CD4-positive, CD25-positive, alpha-beta regulatory T cell (primary cell): ENCODE data around the gene FAM161B. TPM values are rescaled to one million over a fixed set of nuclear protein-coding genes. Genes with fewer than 3 reads are reported as not detected.
A peak's percentile ranks its signal among the peaks of the same experiment; 100 is the strongest.

Experiments used
- ATAC-seq, 2 donors: fragments of 150-1000 bp; cut with Tn5 transposase; one replicate each; pipeline ENCODE4 v1.10.0; 2021; ENCODE audit warnings: low read depth in 2 of 2, moderate number of reproducible peaks in 2 of 2, moderate library complexity in 1 of 2
- DNase-seq, 3 donors: peaks; one replicate each; pipeline versions ENCODE4 v3.0.0 to v3.0.0-alpha.2; 2012 to 2022; ENCODE audit warnings: mixed read lengths in 1 of 3
- H3K27ac ChIP-seq: one replicate; pipeline ENCODE4 v1.7.0; 2013; ENCODE audit warnings: mild to moderate bottlenecking, low read length; ENCODE audit not compliant: insufficient read depth, poor library complexity, severe bottlenecking
- H3K27me3 ChIP-seq: one replicate; pipeline ENCODE4 v1.7.0; 2013; ENCODE audit warnings: low read length; ENCODE audit not compliant: control insufficient read depth, insufficient read depth
- H3K36me3 ChIP-seq: one replicate; pipeline ENCODE4 v1.7.0; 2013; ENCODE audit warnings: mild to moderate bottlenecking, low read length, moderate library complexity; ENCODE audit not compliant: control insufficient read depth, insufficient read depth
- H3K4me1 ChIP-seq: 2 replicates; pipeline ENCODE4 v1.7.0; 2013; ENCODE audit warnings: mild to moderate bottlenecking, low read length; ENCODE audit not compliant: insufficient read depth, control insufficient read depth, poor library complexity, severe bottlenecking
- H3K4me3 ChIP-seq: one replicate; pipeline ENCODE4 v1.7.0; 2013; ENCODE audit warnings: low read depth, mild to moderate bottlenecking, low read length, moderate library complexity
- H3K9me3 ChIP-seq, 2 experiments: 1 replicate in 1 of 2; 2 replicates in 1 of 2; pipeline ENCODE4 v1.7.0; 2013; ENCODE audit warnings: low read length in 2 of 2, mild to moderate bottlenecking in 1 of 2, moderate library complexity in 1 of 2; ENCODE audit not compliant: control insufficient read depth in 2 of 2
- H3K27ac Mint-ChIP-seq, 3 donors: one replicate each; pipeline ENCODE4 v1.8.0; 2020 to 2022; ENCODE audit warnings: mild to moderate bottlenecking in 3 of 3, mixed read lengths in 3 of 3, moderate library complexity in 2 of 3
- H3K27me3 Mint-ChIP-seq: one replicate; pipeline ENCODE4 v1.8.0; 2022; ENCODE audit warnings: mild to moderate bottlenecking, mixed read lengths
- H3K36me3 Mint-ChIP-seq: one replicate; pipeline ENCODE4 v1.8.0; 2020; ENCODE audit warnings: mixed read lengths
- H3K4me1 Mint-ChIP-seq, 4 donors: one replicate each; pipeline ENCODE4 v1.8.0; 2020 to 2022; ENCODE audit warnings: mixed read lengths in 4 of 4, mild to moderate bottlenecking in 1 of 4
- H3K4me3 Mint-ChIP-seq, 4 donors: one replicate each; pipeline ENCODE4 v1.8.0; 2020 to 2022; ENCODE audit warnings: mild to moderate bottlenecking in 4 of 4, mixed read lengths in 4 of 4, moderate library complexity in 3 of 4
- H3K9me3 Mint-ChIP-seq, 7 donors: one replicate each; pipeline ENCODE4 v1.8.0; 2020 to 2022; ENCODE audit warnings: mixed read lengths in 7 of 7, mild to moderate bottlenecking in 3 of 7, moderate library complexity in 2 of 7
- polyA plus RNA-seq, 4 donors: library from polyadenylated mRNA; unstranded; fragments of 300-500 nt; fragmentation: Illumina TruSeq; gene quantifications; one replicate each; pipeline ENCODE4 v1.2.3, GENCODE V29; 2021
- total RNA-seq: library from RNA; stranded (reverse); gene quantifications from one replicate; pipeline ENCODE4 v1.2.3, GENCODE V29; 2022

The FAM161B gene
- total and polyA plus RNA-seq, 5 donors from 2014 or later: 1.0 to 4.6 (median 1.8) TPM

GRCh38 chr14:73961192-73961591, 11.3 kb upstream of the FAM161B start:
- peaks cover 66% of the 10 kb centered on the region for H3K36me3 ChIP-seq

GRCh38 chr14:73958591-73958990, 8.7 kb upstream of the FAM161B start:
- Mint-ChIP-seq H3K4me1 (peaks cover 0 to 3% (median 1%) of the 10 kb centered on the region in 4 donors), H3K9me3 (no peaks in the 10 kb centered on the region), H3K27me3 (no peaks in the 10 kb centered on the region), H3K36me3 (peaks cover 31% of the 10 kb centered on the region), H3K4me3 (no peak overlapping the region), H3K27ac (no peak overlapping the region)
- no peaks in the 10 kb centered on the region for H3K27me3 ChIP-seq
- DNase-seq: no peak
- H3K27ac ChIP-seq: no peak overlapping the region
- H3K4me3 ChIP-seq: no peak overlapping the region
- ATAC-seq: no peak
- peaks cover 79% of the 10 kb centered on the region for H3K36me3 ChIP-seq
- no peaks in the 10 kb centered on the region for H3K4me1 ChIP-seq
- no peaks in the 10 kb centered on the region for H3K9me3 ChIP-seq

More at GRCh38 chr14:73961192-73961591, 11.3 kb upstream of the FAM161B start:
- H3K4me1 ChIP-seq: no peaks in the 10 kb centered on the region
- DNase-seq (no peak), ATAC-seq (no peak)
- Mint-ChIP-seq H3K4me1 (no peaks in the 10 kb centered on the region), H3K4me3 (no peak overlapping the region), H3K36me3 (peaks cover 32% of the 10 kb centered on the region), H3K27me3 (no peaks in the 10 kb centered on the region), H3K9me3 (no peaks in the 10 kb centered on the region), H3K27ac (no peak overlapping the region)
- no peaks in the 10 kb centered on the region for H3K9me3 ChIP-seq
- no peak overlapping the region for H3K4me3 ChIP-seq
- no peak overlapping the region for H3K27ac ChIP-seq
- H3K27me3 ChIP-seq: no peaks in the 10 kb centered on the region

GRCh38 chr14:73955674-73956073, 5.8 kb upstream of the FAM161B start:
- Mint-ChIP-seq H3K36me3 (peaks cover 21% of the 10 kb centered on the region), H3K4me1 (peaks cover 8 to 18% (median 12%) of the 10 kb centered on the region in 4 donors), H3K27me3 (no peaks in the 10 kb centered on the region), H3K9me3 (no peaks in the 10 kb centered on the region), H3K27ac (no peak overlapping the region), H3K4me3 (no peak overlapping the region)
- no peak overlapping the region for H3K27ac ChIP-seq
- H3K4me3 ChIP-seq: no peak overlapping the region
- no peaks in the 10 kb centered on the region for H3K27me3 ChIP-seq
- H3K4me1 ChIP-seq: peaks cover 4% of the 10 kb centered on the region
- H3K9me3 ChIP-seq: no peaks in the 10 kb centered on the region
- peaks cover 56% of the 10 kb centered on the region for H3K36me3 ChIP-seq
- DNase-seq (no peak), ATAC-seq (no peak)

- Histone ChIP-seq H3K4me3 (no peak overlapping the region), H3K27me3 (no peaks in the 10 kb centered on the region), H3K4me1 (peaks cover 17% of the 10 kb centered on the region), H3K9me3 (no peaks in the 10 kb centered on the region), H3K27ac (no peak overlapping the region), H3K36me3 (peaks cover 36% of the 10 kb centered on the region)
- Mint-ChIP-seq H3K27me3 (no peaks in the 10 kb centered on the region), H3K4me1 (peaks cover 8 to 29% (median 19%) of the 10 kb centered on the region in 4 donors), H3K4me3 (no peak overlapping the region), H3K27ac (no peak overlapping the region), H3K9me3 (no peaks in the 10 kb centered on the region), H3K36me3 (peaks cover 17% of the 10 kb centered on the region)
- DNase-seq: no peak
- ATAC-seq: no peak
These were observed 3.8 kb upstream of the FAM161B start for GRCh38 chr14:73953731-73954130.

GRCh38 chr14:73945159-73945670, 4.7 kb downstream of the FAM161B start:
- Histone ChIP-seq H3K4me3 (no peak overlapping the region), H3K36me3 (peaks cover 16% of the 10 kb centered on the region), H3K27me3 (no peaks in the 10 kb centered on the region), H3K27ac (no peak overlapping the region), H3K9me3 (no peaks in the 10 kb centered on the region), H3K4me1 (peaks cover 8% of the 10 kb centered on the region)
- peaks cover 0 to 1% (median 0%) of the 10 kb centered on the region in 7 donors for H3K9me3 Mint-ChIP-seq
- H3K36me3 Mint-ChIP-seq: peaks cover 17% of the 10 kb centered on the region
- H3K27ac Mint-ChIP-seq: no peak overlapping the region
- no peak for ATAC-seq
- no peaks in the 10 kb centered on the region for H3K27me3 Mint-ChIP-seq
- no peak for DNase-seq
- H3K4me1 Mint-ChIP-seq: peaks cover 0 to 18% (median 9%) of the 10 kb centered on the region in 4 donors
- no peak overlapping the region for H3K4me3 Mint-ChIP-seq

- Histone ChIP-seq H3K27ac (no peak overlapping the region), H3K36me3 (peaks cover 16% of the 10 kb centered on the region), H3K4me1 (peaks cover 5% of the 10 kb centered on the region), H3K27me3 (no peaks in the 10 kb centered on the region), H3K9me3 (no peaks in the 10 kb centered on the region), H3K4me3 (no peak overlapping the region)
- H3K27ac Mint-ChIP-seq: no peak overlapping the region
- H3K36me3 Mint-ChIP-seq: peaks cover 21% of the 10 kb centered on the region
- DNase-seq (no peak), ATAC-seq (no peak)
- H3K4me1 Mint-ChIP-seq: peaks cover 0 to 12% (median 6%) of the 10 kb centered on the region in 4 donors
- no peak overlapping the region for H3K4me3 Mint-ChIP-seq
- no peaks in the 10 kb centered on the region for H3K27me3 Mint-ChIP-seq
- peaks cover 0 to 1% (median 0%) of the 10 kb centered on the region in 7 donors for H3K9me3 Mint-ChIP-seq
These were observed 5.3 kb downstream of the FAM161B start for GRCh38 chr14:73944432-73945158.

- Mint-ChIP-seq H3K36me3 (peaks cover 21% of the 10 kb centered on the region), H3K27ac (peak overlapping the region in 2 of 3 donors; percentile 11 to 48), H3K4me1 (peaks cover 0 to 6% (median 4%) of the 10 kb centered on the region in 4 donors), H3K27me3 (no peaks in the 10 kb centered on the region), H3K9me3 (peaks cover 0 to 1% (median 0%) of the 10 kb centered on the region in 7 donors), H3K4me3 (no peak overlapping the region)
- H3K27ac ChIP-seq: no peak overlapping the region
- H3K36me3 ChIP-seq: peaks cover 16% of the 10 kb centered on the region
- ATAC-seq: no peak
- H3K4me1 ChIP-seq: no peaks in the 10 kb centered on the region
- H3K27me3 ChIP-seq: no peaks in the 10 kb centered on the region
- H3K4me3 ChIP-seq: no peak overlapping the region
- no peak for DNase-seq
- H3K9me3 ChIP-seq: no peaks in the 10 kb centered on the region
These were observed 6.8 kb downstream of the FAM161B start for GRCh38 chr14:73943083-73943482.

GRCh38 chr14:73942180-73942579, 7.7 kb downstream of the FAM161B start:
- H3K4me1 ChIP-seq: no peaks in the 10 kb centered on the region
- DNase-seq (no peak), ATAC-seq (no peak)
- Mint-ChIP-seq H3K9me3 (peaks cover 0 to 1% (median 0%) of the 10 kb centered on the region in 7 donors), H3K36me3 (peaks cover 21% of the 10 kb centered on the region), H3K27me3 (no peaks in the 10 kb centered on the region), H3K4me3 (no peak overlapping the region), H3K4me1 (peaks cover 0 to under 1% (median 0%) of the 10 kb centered on the region in 4 donors), H3K27ac (no peak overlapping the region)
- no peaks in the 10 kb centered on the region for H3K27me3 ChIP-seq
- peaks cover 19% of the 10 kb centered on the region for H3K36me3 ChIP-seq
- H3K27ac ChIP-seq: no peak overlapping the region
- no peaks in the 10 kb centered on the region for H3K9me3 ChIP-seq
- H3K4me3 ChIP-seq: no peak overlapping the region
